ENCODE results near the gene PTGES2. TPM values are rescaled to one million over a fixed set of nuclear protein-coding genes. Genes with fewer than 3 reads are reported as not detected.

Gene PTGES2
- total and polyA plus RNA-seq, 2 of the 13 experiments (the other 11 are each of a cell fraction or from before 2014, with no cell fraction given): 63.7 to 79.8 TPM

DNA sequence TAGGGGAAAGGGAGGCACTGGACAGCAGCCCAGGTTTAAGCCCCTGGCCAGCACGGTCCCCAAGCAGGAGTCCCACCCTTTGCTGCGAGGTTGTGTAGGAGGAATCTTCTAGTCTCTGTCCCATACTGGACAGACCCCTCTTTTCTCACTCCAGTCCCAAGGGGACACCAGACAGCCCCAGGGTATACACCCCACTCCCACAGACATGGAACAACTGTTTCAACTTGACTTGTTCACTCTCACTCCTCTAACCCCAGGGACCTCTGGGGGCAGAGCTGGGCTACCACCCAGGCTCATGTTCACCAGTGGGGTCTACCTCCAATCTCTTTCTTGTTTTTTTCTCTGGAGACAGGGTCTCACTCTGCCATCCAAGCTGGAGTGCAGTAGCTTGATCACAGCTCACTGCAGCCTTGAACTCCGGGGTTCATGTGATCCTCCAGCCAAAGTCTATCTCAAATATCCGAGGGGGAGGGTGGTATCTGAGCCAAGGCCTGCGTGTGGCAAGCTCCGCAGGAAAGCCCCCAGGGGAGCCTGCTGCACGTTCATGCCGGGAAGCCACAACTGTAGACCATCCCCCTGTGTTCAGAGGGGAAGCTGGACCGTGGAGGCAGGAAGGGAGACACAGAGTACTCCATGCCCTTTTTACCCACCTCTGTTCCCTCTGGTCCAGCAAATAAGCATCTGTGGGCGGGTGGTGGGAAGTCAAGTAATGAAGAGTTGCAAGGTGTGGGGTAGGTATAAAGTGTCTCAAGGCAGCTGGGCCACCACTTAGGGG, 1.8 kb downstream of the PTGES2 start (continued):
- no peak for TF ChIP-seq TRIM24 (CRISPR knock-in tag; IDR thresholded peaks at IDR 0.05)
- no peak for TF ChIP-seq CAMTA2 (CRISPR knock-in tag; IDR thresholded peaks at IDR 0.05; ENCODE audit: borderline replicate concordance)
- no peak for TF ChIP-seq RXRB (CRISPR knock-in tag; IDR thresholded peaks at IDR 0.05; ENCODE audit: borderline replicate concordance)
- no peak for TF ChIP-seq FOXC1 (CRISPR knock-in tag; IDR thresholded peaks at IDR 0.05; ENCODE audit: borderline replicate concordance)
- TF ChIP-seq HNF4A (CRISPR knock-in tag; IDR thresholded peaks at IDR 0.05): peak; percentile 72
- TF ChIP-seq, protein P1, sequence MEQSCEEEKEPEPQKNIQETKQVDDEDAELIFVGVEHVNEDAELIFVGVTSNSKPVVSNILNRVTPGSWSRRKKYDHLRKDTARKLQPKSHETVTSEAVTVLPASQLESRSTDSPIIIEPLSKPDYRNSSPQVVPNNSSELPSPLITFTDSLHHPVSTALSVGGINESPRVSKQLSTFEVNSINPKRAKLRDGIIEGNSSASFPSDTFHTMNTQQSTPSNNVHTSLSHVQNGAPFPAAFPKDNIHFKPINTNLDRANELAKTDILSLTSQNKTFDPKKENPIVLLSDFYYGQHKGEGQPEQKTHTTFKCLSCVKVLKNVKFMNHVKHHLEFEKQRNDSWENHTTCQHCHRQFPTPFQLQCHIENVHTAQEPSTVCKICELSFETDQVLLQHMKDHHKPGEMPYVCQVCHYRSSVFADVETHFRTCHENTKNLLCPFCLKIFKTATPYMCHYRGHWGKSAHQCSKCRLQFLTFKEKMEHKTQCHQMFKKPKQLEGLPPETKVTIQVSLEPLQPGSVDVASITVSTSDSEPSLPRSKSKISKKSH (CRISPR knock-in tag; IDR thresholded peaks at IDR 0.05; ENCODE audit: borderline replicate concordance): no peak
- no peak for TF ChIP-seq ZNF557 (CRISPR knock-in tag; IDR thresholded peaks at IDR 0.05)
- TF ChIP-seq, protein P2, sequence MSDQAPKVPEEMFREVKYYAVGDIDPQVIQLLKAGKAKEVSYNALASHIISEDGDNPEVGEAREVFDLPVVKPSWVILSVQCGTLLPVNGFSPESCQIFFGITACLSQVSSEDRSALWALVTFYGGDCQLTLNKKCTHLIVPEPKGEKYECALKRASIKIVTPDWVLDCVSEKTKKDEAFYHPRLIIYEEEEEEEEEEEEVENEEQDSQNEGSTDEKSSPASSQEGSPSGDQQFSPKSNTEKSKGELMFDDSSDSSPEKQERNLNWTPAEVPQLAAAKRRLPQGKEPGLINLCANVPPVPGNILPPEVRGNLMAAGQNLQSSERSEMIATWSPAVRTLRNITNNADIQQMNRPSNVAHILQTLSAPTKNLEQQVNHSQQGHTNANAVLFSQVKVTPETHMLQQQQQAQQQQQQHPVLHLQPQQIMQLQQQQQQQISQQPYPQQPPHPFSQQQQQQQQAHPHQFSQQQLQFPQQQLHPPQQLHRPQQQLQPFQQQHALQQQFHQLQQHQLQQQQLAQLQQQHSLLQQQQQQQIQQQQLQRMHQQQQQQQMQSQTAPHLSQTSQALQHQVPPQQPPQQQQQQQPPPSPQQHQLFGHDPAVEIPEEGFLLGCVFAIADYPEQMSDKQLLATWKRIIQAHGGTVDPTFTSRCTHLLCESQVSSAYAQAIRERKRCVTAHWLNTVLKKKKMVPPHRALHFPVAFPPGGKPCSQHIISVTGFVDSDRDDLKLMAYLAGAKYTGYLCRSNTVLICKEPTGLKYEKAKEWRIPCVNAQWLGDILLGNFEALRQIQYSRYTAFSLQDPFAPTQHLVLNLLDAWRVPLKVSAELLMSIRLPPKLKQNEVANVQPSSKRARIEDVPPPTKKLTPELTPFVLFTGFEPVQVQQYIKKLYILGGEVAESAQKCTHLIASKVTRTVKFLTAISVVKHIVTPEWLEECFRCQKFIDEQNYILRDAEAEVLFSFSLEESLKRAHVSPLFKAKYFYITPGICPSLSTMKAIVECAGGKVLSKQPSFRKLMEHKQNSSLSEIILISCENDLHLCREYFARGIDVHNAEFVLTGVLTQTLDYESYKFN (CRISPR knock-in tag; conservative IDR thresholded peaks at IDR 0.05): peak; percentile 49; the same call in 1 of the 2 replicates
- TF ChIP-seq HHEX (CRISPR knock-in tag; IDR thresholded peaks at IDR 0.05): no peak
- no peak for TF ChIP-seq SMAD9 (CRISPR knock-in tag; IDR thresholded peaks at IDR 0.05)
- no peak for TF ChIP-seq SIX1 (CRISPR knock-in tag; IDR thresholded peaks at IDR 0.05; ENCODE audit: borderline replicate concordance)
- TF ChIP-seq TARDBP (CRISPR knock-in tag; IDR thresholded peaks at IDR 0.05): no peak
- TF ChIP-seq MAZ (IDR thresholded peaks at IDR 0.05; ENCODE audit: borderline replicate concordance, low read depth, low read length): no peak
- no peak for TF ChIP-seq MAZ (CRISPR knock-in tag; IDR thresholded peaks at IDR 0.05; ENCODE audit: low read depth)
- TF ChIP-seq, protein P3, sequence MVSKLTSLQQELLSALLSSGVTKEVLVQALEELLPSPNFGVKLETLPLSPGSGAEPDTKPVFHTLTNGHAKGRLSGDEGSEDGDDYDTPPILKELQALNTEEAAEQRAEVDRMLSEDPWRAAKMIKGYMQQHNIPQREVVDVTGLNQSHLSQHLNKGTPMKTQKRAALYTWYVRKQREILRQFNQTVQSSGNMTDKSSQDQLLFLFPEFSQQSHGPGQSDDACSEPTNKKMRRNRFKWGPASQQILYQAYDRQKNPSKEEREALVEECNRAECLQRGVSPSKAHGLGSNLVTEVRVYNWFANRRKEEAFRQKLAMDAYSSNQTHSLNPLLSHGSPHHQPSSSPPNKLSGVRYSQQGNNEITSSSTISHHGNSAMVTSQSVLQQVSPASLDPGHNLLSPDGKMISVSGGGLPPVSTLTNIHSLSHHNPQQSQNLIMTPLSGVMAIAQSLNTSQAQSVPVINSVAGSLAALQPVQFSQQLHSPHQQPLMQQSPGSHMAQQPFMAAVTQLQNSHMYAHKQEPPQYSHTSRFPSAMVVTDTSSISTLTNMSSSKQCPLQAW (CRISPR knock-in tag; IDR thresholded peaks at IDR 0.05): peak; percentile 44; the same call in 1 of the 2 replicates
- no peak for TF ChIP-seq KLF9 (CRISPR knock-in tag; IDR thresholded peaks at IDR 0.05; ENCODE audit: low read depth)
- no peak for TF ChIP-seq ZBTB3 (CRISPR knock-in tag; IDR thresholded peaks at IDR 0.05; ENCODE audit: borderline replicate concordance, low read depth)
- no peak for TF ChIP-seq ATF7 (IDR thresholded peaks at IDR 0.05)
- TF ChIP-seq ATF7 (CRISPR knock-in tag; IDR thresholded peaks at IDR 0.05): no peak
- no peak for TF ChIP-seq ZEB1 (IDR thresholded peaks at IDR 0.05; ENCODE audit: insufficient replicate concordance, low read depth)
- no peak for TF ChIP-seq ZNF674 (CRISPR knock-in tag; IDR thresholded peaks at IDR 0.05; ENCODE audit: low read depth)
- TF ChIP-seq ZFP36 (IDR thresholded peaks at IDR 0.05; ENCODE audit: borderline replicate concordance, low read depth, low read length, partially characterized antibody): no peak
- no peak for TF ChIP-seq ZFP1 (CRISPR knock-in tag; IDR thresholded peaks at IDR 0.05)
- no peak for TF ChIP-seq ATRX (CRISPR knock-in tag; IDR thresholded peaks at IDR 0.05; ENCODE audit: borderline replicate concordance)
- TF ChIP-seq ZNF878 (CRISPR knock-in tag; IDR thresholded peaks at IDR 0.05): no peak
